Measurements from ENCODE around the gene VPS16. TPM values are rescaled to one million over a fixed set of nuclear protein-coding genes. Genes with fewer than 3 reads are reported as not detected.

VPS16 gene
- total RNA-seq, 3 donors from 2014 or later (not counting 1 experiment from before 2014, with no cell fraction given): 108 to 118 (median 109) TPM

DNA sequence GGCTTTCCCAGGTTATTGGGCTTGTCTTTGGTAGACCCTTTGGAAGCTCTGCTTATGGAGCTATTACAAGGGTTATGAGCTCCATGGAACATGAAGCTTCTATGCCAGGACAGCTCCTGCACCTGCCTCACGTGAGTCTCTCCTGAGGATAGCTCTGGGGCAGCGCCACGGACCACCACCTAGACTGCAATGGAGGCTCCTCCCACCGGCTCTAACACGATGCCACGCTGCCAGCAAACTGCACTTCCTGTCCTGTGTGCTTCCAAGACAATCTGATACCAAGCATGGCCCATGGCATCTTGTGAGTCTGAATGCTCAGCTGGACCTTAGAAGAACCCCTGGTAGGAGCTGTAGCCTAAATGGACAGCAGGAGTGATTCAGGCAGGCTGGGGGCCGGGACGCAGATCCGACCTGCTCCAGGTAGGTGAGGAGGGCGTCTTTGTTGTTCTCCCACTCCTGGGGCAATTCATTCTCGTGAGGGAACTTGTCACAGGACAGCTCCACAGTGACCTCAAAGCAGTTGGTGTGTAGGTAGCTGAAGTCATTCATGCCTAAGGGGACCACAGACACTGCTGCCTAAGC is 45.6 kb upstream of the VPS16 start:
- Mint-ChIP-seq H3K36me3 (no peaks in the 10 kb centered on the region), H3K27ac (no peak overlapping the region), H3K27me3 (ENCODE audit: low read depth in 2 of 2) (peaks cover 21 to 25% of the 10 kb centered on the region in 2 donors), H3K4me1 (peaks cover 11 to 12% of the 10 kb centered on the region in 2 donors), H3K9me3 (no peaks in the 10 kb centered on the region), H3K4me3 (no peak overlapping the region)
- Histone ChIP-seq H3K27me3 (ENCODE audit: control insufficient read depth, insufficient read depth, low read length) (peaks cover 10% of the 10 kb centered on the region), H3K4me1 (ENCODE audit: control insufficient read depth, insufficient read depth, low read length) (peaks cover 6% of the 10 kb centered on the region), H3K9me3 (ENCODE audit: control insufficient read depth, insufficient read depth, low read length) (no peaks in the 10 kb centered on the region), H3K36me3 (ENCODE audit: control insufficient read depth, insufficient read depth, low read length) (no peaks in the 10 kb centered on the region), H3K4me3 (ENCODE audit: low read length) (no peak overlapping the region), H3K27ac (ENCODE audit: low read length) (no peak overlapping the region)
- DNase-seq (no peak), ATAC-seq (no peak)
- WGBS (ENCODE audit: insufficient coverage): 88% methylated on average over 11 of the region's 11 CpGs
- intact Hi-C loops (cut with micrococcal nuclease): no loop called here
- TF ChIP-seq, protein P1, sequence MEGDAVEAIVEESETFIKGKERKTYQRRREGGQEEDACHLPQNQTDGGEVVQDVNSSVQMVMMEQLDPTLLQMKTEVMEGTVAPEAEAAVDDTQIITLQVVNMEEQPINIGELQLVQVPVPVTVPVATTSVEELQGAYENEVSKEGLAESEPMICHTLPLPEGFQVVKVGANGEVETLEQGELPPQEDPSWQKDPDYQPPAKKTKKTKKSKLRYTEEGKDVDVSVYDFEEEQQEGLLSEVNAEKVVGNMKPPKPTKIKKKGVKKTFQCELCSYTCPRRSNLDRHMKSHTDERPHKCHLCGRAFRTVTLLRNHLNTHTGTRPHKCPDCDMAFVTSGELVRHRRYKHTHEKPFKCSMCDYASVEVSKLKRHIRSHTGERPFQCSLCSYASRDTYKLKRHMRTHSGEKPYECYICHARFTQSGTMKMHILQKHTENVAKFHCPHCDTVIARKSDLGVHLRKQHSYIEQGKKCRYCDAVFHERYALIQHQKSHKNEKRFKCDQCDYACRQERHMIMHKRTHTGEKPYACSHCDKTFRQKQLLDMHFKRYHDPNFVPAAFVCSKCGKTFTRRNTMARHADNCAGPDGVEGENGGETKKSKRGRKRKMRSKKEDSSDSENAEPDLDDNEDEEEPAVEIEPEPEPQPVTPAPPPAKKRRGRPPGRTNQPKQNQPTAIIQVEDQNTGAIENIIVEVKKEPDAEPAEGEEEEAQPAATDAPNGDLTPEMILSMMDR (IDR thresholded peaks at IDR 0.05): no peak

DNA sequence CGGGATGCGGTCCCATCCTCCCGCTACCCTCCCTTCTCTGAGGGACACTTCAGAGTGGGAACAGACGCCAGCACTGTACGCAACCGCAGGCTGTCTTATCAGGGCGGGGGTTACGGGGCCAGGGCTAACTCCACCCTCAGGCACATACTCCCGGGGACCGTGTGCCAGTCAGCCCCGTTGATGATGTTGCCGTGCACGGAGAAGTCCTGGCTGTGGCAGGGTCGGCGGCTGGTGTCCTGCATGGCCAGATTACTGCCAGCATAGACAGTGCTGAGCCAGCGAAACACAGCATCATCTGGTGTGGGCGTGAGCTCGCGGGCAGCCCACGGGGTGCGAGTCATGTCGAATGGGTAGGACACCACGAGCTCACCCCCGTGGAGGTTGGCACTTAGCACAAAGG is 45.1 kb upstream of the VPS16 start:
- H3K27me3 Mint-ChIP-seq (ENCODE audit: low read depth in 2 of 2): peaks cover 24% of the 10 kb centered on the region in 2 donors
- 93% methylated on average over 24 of the region's 24 CpGs for WGBS (ENCODE audit: insufficient coverage)

DNA sequence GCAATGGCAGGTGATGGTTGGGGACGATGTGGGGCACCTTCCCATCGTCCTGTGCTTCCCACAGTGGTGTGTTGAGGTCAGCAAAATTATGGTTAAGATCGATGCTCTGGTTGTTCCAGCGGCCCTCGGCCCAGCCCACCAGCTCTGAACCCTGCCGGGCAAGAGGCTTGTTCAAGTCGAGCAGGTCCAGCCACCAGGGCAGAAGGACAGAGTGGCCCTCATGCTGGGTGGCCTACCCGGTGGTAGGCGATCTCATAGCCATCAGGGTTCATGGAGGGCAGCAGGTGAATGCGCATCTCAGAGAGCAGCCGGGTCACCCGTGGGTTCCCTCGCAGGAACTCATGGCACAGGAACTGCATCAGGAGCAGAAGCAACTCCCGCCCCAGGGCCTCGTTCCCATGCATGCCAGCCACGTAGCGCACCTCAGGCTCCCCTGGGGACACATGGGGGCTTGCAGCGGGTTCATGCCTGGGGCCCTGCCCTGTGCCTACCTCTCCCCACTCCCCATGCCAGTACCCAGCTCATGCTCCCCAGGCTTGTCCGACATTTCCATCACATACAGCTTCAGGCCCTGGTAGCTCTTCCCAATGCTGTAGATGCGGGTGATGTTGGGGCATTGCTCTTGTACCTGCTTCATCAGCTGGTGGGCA is 44.4 kb upstream of the VPS16 start:
- H3K4me3 Mint-ChIP-seq: no peak overlapping the region
- intact Hi-C loops (cut with micrococcal nuclease): no loop called here
- Histone ChIP-seq H3K27ac (ENCODE audit: low read length) (no peak overlapping the region), H3K36me3 (ENCODE audit: control insufficient read depth, insufficient read depth, low read length) (no peaks in the 10 kb centered on the region), H3K9me3 (ENCODE audit: control insufficient read depth, insufficient read depth, low read length) (no peaks in the 10 kb centered on the region), H3K4me1 (ENCODE audit: control insufficient read depth, insufficient read depth, low read length) (peaks cover 16% of the 10 kb centered on the region), H3K27me3 (ENCODE audit: control insufficient read depth, insufficient read depth, low read length) (peaks cover 12% of the 10 kb centered on the region), H3K4me3 (ENCODE audit: low read length) (no peak overlapping the region)
- H3K36me3 Mint-ChIP-seq: no peaks in the 10 kb centered on the region
- H3K27me3 Mint-ChIP-seq (ENCODE audit: low read depth in 2 of 2): peaks cover 29% of the 10 kb centered on the region in 2 donors
- TF ChIP-seq, protein P1 (IDR thresholded peaks at IDR 0.05): no peak
- peaks cover 20 to 21% of the 10 kb centered on the region in 2 donors for H3K4me1 Mint-ChIP-seq
- ATAC-seq: no peak
- 92% methylated on average over 20 of the region's 20 CpGs for WGBS (ENCODE audit: insufficient coverage)
- no peak overlapping the region for H3K27ac Mint-ChIP-seq
- no peak for DNase-seq
- H3K9me3 Mint-ChIP-seq: no peaks in the 10 kb centered on the region

More for the DNA sequence above, 45.1 kb upstream of the VPS16 start:
- intact Hi-C loops (cut with micrococcal nuclease): no loop called here
- DNase-seq: no peak
- H3K9me3 ChIP-seq (ENCODE audit: control insufficient read depth, insufficient read depth, low read length): no peaks in the 10 kb centered on the region
- H3K36me3 ChIP-seq (ENCODE audit: control insufficient read depth, insufficient read depth, low read length): no peaks in the 10 kb centered on the region
- no peaks in the 10 kb centered on the region for H3K36me3 Mint-ChIP-seq
- no peak for ATAC-seq
- H3K27ac Mint-ChIP-seq: no peak overlapping the region
- no peak overlapping the region for H3K4me3 ChIP-seq (ENCODE audit: low read length)
- H3K4me1 ChIP-seq (ENCODE audit: control insufficient read depth, insufficient read depth, low read length): peaks cover 9% of the 10 kb centered on the region
- H3K27ac ChIP-seq (ENCODE audit: low read length): no peak overlapping the region
- no peak overlapping the region for H3K4me3 Mint-ChIP-seq
- TF ChIP-seq, protein P1 (IDR thresholded peaks at IDR 0.05): no peak
- peaks cover 12% of the 10 kb centered on the region for H3K27me3 ChIP-seq (ENCODE audit: control insufficient read depth, insufficient read depth, low read length)
- peaks cover 15% of the 10 kb centered on the region in 2 donors for H3K4me1 Mint-ChIP-seq
- no peaks in the 10 kb centered on the region for H3K9me3 Mint-ChIP-seq
